Measurements from ENCODE around the gene CORO1A.
"Not testable (repeated sequence)": the region's sequence is repeated elsewhere in the genome, so short reads cannot be mapped to it uniquely, and the experiment has no call there.

The CORO1A gene

DNA sequence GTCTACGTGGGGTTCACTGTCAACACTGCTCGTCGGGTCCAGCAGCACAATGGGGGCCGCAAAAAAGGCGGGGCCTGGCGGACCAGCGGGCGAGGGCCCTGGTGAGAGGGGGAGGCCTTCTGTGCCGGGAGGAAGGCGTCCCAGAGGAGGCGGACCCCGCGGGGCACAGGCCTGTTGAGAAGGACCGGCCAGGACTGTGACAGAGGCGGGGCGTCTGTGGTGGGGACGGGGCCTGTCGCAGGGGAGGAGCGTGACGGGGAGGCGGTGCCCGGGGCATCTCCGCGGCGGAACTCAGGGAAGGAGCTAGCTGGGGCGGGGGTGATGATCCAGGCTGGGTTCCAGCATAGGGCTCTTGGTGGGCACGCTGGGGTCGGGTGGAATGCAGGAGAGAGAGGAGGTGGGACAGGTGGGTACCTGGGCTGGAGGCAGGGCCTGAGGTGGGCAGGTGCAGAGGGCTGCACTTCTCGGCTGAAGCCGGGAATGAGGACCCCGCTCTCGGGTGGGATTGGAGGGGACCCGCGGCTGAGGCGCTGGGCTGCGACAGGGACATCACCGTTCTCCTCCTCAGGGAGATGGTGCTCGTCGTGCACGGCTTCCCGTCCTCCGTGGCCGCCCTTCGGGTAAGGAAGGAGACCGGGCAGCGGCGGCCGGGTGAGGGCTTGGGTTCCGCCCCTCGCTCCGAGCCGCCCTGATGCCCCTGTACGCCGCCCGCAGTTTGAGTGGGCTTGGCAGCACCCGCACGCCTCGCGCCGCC, 10.9 kb downstream of the CORO1A start:
- DNase-seq (ENCODE audit: low read depth): not testable (repeated sequence)

DNA sequence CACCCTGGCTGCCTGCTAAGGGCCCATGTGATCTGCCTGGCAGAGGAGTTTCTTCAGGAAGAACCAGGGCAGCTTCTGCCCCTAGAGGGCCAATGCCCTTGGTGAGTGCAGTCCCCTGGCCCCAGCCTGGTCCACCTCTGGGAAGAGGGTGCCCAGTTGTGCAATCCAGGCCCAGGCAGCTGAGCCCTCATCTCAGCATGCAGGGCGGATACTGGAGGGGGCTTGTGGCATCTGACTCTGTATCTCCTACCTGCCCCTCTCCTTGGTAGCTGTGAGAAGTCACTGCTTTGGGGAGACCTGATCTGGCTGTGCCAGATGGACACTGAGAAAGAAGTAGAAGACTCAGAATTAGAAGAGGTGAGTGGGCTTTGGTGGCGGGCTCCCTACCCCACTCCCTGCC, 13.6 kb downstream of the CORO1A start:
- not testable (repeated sequence) for DNase-seq (ENCODE audit: low read depth); H3K4me3 ChIP-seq (ENCODE audit: low read depth, low read length)

More for the DNA sequence above, 10.9 kb downstream of the CORO1A start:
- peak overlapping the region; percentile 44 for H3K4me3 ChIP-seq (ENCODE audit: low read depth, low read length)

DNA sequence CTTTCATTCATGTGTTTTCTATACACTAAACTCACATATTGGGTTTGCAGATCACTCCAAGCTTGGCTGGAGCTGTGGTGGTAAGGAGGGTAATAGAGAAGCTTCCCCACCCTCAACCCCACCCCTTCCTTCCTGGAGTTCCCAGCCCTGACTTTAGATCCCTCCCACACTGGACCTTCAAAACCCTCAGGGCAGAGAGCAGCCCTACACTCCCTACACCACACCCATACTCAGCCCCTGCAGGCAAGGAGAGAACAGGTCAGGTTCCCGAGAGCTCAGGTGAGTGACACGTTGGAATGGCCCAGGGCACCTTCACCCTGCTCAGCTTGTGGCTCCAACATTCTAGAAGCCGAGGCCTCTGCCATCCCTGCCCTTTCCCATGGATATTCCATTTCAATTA, 15.6 kb downstream of the CORO1A start, which contains the start of gene SULT1A3:
TSS of gene SULT1A3 (plus strand) at position 207 of the 400 bp plus-strand sequence. CDS start 1,474 bp downstream, outside the sequence.
- not testable (repeated sequence) for DNase-seq (ENCODE audit: low read depth); H3K4me3 ChIP-seq (ENCODE audit: low read depth, low read length)

DNA sequence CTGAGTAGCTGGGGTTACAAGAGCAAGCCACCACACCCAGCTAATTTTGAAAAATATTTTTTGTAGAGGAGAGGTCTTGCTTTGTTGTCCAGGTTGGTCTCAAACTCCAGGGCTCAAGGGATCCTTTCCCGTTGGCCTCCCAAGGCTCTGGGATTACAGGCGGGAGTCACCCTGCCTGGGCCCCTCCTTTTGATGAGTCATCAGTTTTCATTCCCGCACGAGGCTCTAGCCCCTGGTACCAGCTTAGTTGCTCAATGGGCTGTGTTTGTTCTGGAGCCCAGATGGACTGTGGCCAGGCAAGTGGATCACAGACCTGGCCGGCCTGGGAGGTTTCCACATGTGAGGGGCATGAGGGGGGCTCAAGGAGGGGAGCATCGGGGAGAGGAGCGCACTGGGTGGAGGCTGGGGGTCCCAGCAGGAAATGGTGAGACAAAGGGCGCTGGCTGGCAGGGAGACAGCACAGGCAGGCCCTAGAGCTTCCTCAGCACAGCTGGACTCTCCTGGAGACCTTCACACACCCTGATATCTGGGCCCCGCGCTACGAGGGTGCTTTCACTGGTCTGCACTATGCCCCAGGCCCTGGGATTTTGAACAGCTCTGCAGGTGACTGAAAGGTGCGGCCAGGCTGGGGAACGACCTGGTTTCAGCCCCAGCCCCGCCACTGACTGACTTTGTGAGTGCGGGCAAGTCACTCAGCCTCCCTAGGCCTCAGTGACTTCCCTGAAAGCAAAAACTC, 16.4 kb downstream of the CORO1A start:
- DNase-seq (ENCODE audit: low read depth); H3K4me3 ChIP-seq (ENCODE audit: low read depth, low read length): not testable (repeated sequence)

DNA sequence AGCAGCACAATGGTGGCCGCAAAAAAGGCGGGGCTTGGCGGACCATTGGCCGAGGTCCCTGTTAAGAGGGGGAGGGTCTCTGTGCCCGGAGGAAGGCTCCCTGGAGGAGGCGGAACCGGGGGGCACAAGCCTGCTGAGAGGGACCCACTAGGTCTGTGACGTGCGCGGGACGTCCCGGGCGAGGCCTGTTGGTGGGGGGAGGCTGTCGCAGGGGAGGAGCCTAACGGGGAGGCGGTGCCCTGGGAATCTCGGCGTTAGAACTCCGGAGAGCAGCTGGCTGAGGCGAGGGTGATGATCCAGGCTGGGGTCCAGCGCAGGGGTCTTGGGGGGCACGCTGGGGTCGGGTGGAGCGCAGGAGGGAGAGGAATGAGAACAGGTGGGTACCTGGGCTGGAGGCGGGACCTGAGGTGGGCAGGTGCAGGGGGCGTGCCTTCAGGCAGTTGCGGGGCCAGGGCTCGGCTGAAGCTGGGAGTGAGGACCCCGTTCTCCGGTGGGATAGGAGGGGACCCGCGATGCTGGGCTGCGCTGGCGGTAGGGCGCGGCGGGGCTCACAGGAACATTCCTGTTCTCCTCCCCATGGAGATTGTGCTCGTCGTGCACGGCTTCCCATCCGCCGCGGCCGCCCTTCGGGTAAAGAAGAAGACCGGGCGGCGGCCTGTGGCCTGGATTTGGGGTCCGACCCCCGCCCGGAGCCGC, 22.3 kb downstream of the CORO1A start:
- not testable (repeated sequence) for DNase-seq (ENCODE audit: low read depth)
- H3K4me3 ChIP-seq (ENCODE audit: low read depth, low read length): peak overlapping the region; percentile 42

DNA sequence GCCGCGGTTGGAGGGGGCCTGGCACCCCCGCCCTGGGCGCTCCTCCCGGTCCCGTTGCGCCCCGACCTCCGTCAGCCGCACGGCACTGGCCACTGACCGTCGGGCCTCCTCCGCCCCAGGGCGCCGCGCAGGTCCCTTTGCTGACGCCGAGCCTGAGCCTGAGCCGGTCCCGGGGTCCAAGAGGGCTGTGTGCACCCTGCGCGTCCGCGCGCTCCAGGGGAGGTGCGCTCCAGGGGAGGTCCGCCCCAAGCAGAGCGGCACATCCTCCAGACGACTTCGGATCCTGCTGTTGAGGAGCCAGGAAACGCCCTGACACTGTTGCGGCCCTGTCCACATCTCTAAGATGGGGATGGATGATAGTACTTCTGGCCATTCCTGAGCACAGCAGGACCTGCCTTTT, 22.9 kb downstream of the CORO1A start:
- DNase-seq (ENCODE audit: low read depth): not testable (repeated sequence)
- H3K4me3 ChIP-seq (ENCODE audit: low read depth, low read length): peak overlapping the region; percentile 42

DNA sequence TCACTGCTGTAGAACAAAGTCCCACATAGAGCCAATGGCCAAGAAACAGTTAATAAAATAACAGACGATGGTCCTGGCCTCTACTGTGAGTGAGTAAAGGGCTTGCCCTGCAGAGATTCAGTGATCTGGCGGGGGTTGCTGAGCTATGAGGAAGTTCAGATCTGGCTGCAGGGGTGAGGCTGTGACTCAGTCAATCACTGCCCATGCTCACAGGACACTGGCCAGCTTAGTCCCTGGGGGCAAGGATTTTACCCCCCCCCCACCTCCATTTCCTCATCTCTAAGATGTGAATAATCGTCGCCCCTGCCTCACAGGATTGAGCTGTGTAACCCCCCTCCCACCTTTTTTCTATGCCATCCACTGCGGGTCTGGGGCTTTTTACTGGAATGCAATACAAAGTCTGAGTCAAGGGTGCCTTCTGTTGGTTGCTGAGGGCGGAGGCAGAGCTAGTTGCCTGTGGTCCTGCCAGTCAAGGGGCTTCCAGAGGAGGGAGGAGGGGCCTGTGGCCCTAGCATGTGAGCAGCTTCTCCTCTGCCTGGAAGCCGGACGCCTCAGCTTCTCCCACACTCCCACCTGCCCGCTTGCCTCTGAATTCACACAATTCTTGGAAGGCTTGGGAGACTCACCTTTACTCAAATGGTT, 23.8 kb downstream of the CORO1A start:
- not testable (repeated sequence) for DNase-seq (ENCODE audit: low read depth); H3K4me3 ChIP-seq (ENCODE audit: low read depth, low read length)

DNA sequence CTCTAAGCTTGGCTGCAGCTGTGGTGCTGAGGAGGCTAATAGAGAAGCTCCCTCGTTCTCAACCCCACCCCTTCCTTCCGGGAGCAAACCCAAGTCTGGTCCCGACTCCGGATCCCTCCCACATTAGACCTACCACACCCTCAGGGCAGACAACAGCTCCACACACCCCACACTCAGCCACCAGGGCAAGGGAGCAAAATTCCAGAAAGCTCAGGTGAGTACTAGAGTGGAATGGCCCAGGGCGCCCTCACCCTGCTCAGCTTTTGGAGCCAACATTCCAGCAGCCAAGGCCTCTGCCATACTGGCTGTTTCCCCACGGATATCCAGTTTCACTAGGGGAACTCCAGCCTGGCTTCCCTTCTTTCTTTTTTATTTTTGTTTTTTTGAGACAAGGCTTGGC, 25.6 kb downstream of the CORO1A start:
- not testable (repeated sequence) for DNase-seq (ENCODE audit: low read depth); H3K4me3 ChIP-seq (ENCODE audit: low read depth, low read length)

DNA sequence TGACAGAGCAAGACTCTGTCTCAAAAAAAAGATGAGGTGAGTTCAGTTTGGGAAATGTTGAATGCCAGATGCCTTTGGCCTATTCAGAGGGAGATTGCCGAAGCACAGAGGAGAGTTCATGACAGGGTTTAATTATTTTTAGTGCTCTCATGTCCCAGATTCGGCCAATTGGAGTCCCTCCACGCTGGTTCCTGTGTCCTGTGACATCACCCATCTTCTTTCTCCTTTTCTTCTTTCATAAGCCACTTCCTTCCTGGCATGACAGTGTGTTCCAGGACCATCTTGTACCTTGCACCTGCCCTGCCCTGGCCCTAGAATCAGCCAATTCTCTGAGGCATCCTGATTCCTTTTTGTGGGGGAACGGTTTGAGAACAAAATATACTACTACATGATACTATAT, 28.0 kb downstream of the CORO1A start:
- DNase-seq (ENCODE audit: low read depth); H3K4me3 ChIP-seq (ENCODE audit: low read depth, low read length): not testable (repeated sequence)

DNA sequence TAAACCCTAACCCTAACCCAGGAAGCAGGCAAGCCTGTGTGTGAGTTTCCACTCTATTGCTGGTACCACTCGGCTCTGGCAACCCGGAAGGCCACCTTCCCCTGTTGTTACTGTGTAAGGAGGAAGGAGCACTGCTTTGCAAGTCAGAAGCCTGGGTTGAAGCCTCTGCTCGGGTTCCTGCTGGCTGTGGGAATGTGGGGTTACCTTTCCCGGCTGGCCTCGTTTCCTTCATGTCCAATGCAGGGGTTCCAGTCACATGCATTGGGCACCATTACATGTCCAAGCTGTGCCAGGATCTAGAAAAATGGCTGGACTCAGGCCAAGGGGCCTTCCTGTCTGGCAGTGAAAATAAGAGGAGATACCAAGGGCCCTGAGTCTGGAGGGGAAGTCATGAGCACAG, 33.7 kb downstream of the CORO1A start:
- DNase-seq (ENCODE audit: low read depth); H3K4me3 ChIP-seq (ENCODE audit: low read depth, low read length): not testable (repeated sequence)

Data from skeletal muscle cell (primary cell).